ENCODE measurements around the gene SETD5.

GRCh38 chr3:9396632-9397331 lies 633 bp upstream of the SETD5 start:
- TF ChIP-seq, protein P1, sequence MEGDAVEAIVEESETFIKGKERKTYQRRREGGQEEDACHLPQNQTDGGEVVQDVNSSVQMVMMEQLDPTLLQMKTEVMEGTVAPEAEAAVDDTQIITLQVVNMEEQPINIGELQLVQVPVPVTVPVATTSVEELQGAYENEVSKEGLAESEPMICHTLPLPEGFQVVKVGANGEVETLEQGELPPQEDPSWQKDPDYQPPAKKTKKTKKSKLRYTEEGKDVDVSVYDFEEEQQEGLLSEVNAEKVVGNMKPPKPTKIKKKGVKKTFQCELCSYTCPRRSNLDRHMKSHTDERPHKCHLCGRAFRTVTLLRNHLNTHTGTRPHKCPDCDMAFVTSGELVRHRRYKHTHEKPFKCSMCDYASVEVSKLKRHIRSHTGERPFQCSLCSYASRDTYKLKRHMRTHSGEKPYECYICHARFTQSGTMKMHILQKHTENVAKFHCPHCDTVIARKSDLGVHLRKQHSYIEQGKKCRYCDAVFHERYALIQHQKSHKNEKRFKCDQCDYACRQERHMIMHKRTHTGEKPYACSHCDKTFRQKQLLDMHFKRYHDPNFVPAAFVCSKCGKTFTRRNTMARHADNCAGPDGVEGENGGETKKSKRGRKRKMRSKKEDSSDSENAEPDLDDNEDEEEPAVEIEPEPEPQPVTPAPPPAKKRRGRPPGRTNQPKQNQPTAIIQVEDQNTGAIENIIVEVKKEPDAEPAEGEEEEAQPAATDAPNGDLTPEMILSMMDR (optimal IDR thresholded peaks at IDR 0.05 in 1 of 3, IDR thresholded peaks at IDR 0.05 in 1 of 3, conservative IDR thresholded peaks at IDR 0.05 in 1 of 3; ENCODE audit: extremely low read depth in 1 of 3, insufficient read depth in 2 of 3, low read length in 3 of 3), result no peak
- TF ChIP-seq EZH2 (IDR thresholded peaks at IDR 0.05; ENCODE audit: low read length), result no peak
